ENCODE data around the gene ATP13A4. TPM values are rescaled to one million over a fixed set of nuclear protein-coding genes. Genes with fewer than 3 reads are reported as not detected.
A peak's percentile ranks its signal among the peaks of the same experiment; 100 is the strongest.

The ATP13A4 gene
- total RNA-seq, 1 donor from 2014 or later = 1.2 TPM

DNA sequence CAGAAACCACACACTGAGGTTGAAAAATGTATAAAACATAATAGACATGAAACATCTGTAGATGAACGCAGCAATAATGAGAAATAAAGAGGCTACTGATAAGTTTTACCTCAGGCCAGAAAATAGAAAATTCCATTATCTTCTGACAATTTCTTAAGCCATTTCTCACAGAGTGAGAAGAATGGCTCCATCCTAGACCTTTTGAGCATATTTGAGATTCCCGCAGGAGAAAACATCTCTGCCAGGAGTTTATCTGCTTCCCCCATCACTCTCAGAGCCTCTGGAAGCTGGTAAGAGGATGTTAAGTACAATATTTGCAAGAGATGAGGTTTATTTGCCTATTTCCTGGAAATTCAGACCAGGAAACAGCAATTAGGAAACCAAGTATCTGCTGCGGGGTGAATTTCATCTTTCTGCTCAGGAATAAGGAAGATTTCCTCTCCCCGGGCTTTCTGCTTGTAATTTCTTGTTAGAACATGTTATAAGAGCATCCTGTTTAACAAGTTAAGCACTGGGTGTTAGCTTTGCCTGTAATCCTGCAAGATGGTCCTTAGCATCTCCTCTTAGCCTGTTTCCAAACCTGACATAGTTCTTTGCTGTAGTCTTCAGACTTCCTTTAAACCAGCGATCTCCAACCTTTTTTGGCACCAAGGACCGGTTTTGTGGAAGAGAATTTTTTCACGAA is 54.8 kb downstream of the ATP13A4 start:
- ATAC-seq (no peak), DNase-seq (ENCODE audit: low spot score) (no peak)

DNA sequence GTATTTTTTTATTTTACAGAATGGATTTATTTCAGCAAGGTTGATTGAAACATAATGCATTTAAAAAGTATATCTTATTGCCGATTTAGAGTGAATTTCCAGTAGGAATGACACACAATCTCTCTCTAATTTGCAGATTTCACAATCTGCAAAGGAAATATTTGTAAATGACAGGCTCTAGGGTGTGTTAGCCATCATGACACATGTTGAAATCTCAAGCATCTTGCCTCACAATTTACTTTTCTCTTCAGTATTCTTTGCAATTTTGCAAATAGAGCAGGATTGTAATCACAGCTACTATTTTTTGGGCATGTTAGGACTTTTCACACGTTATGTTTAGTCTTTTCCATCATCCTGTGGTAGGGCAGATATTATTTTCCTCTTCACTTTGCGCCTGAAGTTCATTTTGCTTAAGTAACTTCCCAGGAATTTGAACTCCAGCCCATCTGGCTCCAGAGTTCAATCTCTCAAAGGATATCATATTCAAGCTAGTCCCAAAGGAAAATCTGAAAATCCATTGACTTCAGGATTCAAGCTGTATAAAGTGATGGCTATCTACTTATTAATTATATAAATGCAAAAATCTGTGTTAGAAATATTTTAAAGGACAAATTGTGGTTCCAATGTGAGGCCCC is 55.4 kb downstream of the ATP13A4 start:
- ATAC-seq = peak; percentile 51
- DNase-seq (ENCODE audit: low spot score) = no peak

DNA sequence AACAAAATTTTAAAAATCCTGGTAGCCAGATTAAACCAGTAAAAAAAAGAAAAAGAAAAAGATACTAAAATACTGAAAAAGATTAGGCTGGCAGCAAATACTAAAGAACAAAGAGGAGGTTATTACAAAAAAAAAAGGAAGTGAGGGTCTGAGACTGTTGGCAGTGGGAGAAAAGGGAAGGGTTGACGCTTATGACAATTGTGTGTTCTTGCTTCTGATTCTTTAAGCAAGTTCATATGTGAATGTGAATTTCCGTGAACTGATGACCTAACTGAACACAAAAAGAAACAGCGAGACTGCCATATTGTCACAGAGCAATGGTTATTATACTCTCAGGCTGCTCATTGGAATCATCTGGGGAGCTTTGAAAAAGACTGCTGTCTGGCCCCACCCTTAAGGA is 56.5 kb downstream of the ATP13A4 start:
- ATAC-seq = no peak
- no peak for DNase-seq (ENCODE audit: low spot score)

DNA sequence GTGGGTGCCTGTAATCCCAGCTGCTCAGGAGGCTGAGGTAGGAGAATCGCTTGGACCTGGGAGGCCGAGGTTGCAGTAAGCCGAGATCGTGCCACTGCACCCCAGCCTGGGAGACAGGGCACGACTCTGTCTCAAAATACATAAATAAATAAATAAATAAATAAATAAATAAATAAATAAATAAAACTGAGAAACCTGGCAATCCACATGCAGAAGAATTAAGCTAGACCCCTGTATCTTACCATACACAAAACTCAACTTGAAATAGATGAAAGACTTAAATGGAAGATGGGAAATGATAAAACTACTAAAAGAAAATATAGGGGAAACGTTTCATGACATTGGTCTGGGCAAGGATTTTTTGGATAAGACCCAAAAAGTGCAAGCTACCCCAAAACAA is 58.0 kb downstream of the ATP13A4 start:
- DNase-seq (ENCODE audit: low spot score) (no peak), ATAC-seq (no peak)

DNA sequence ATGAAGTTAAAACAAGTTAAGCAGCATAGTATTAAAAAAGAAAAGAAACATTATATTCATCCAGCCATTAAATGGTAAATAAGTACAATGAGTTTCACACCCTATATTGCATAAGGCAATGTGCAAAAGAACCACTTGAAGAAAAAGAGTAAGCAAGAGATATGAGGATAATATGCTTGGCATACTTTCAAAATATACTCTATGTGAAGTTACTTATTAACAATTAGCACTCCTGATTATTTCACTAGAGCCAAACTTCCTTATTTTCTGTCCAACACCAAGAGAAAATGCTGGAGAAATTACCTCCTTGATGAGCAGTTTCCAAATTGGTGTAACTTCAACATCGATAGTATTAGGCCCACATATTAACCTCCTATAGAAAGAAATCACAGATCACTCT is 63.7 kb downstream of the ATP13A4 start:
- ATAC-seq (no peak), DNase-seq (ENCODE audit: low spot score) (no peak)

DNA sequence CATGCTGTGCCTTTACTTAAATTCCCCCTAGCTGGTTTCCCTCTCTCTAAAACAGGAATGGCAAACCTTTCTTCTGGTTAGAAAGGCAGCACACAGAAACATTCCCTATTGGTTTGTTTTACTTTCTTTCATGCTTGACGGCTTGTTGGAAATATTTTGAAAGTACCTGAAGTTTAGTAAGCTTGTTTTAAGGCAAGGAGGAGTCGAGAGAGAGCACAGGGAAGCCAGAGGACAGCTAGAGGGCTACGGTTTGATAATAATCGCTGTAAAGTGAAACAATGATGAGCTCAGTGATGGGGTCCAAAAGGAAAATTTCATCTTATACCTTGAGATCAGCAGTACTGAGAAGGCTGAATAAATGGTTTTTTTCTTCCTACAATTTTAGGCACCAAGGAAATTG is 64.1 kb downstream of the ATP13A4 start:
- DNase-seq (ENCODE audit: low spot score) (no peak), ATAC-seq (no peak)

DNA sequence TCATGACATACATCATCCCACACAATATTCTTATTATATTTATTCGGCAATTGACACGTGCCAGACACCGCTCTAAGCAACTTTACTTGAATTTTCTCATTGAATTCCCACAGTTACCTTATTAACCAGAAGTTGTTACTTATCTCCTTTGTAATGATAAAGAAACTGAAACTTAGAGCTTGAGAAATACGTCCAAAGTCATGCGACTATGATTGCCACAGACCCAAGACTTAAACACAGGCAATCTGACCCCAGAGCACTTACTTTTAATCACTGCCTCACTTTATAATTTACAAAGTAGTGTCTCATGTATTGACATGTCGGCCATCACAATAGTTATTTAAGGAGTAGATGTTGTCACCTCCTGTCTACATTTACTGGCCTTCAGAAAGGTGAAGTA is 64.7 kb downstream of the ATP13A4 start:
- no peak for DNase-seq (ENCODE audit: low spot score)

DNA sequence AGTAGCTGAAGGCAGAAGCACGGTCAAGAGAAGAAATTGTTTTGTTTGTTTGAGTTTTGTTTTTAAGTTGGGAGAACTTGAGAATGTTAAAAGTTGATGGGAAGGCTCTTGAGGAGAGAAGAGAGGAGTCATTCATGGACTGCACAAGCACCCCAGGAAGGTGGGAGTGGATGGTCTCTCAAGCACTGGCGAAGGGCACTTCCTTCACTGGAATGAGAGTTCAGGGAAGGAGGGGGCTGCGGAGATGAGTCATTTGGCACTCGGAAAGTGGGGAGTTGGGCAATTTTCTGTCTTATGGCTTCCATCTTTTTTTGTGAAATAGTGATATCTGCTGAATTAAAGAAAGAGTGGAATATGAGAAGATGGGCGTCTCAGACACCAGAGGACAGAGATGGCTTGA is 66.0 kb downstream of the ATP13A4 start:
- no peak for DNase-seq (ENCODE audit: low spot score)
- ATAC-seq = no peak

More for the DNA sequence above, 64.7 kb downstream of the ATP13A4 start:
- ATAC-seq = no peak

DNA sequence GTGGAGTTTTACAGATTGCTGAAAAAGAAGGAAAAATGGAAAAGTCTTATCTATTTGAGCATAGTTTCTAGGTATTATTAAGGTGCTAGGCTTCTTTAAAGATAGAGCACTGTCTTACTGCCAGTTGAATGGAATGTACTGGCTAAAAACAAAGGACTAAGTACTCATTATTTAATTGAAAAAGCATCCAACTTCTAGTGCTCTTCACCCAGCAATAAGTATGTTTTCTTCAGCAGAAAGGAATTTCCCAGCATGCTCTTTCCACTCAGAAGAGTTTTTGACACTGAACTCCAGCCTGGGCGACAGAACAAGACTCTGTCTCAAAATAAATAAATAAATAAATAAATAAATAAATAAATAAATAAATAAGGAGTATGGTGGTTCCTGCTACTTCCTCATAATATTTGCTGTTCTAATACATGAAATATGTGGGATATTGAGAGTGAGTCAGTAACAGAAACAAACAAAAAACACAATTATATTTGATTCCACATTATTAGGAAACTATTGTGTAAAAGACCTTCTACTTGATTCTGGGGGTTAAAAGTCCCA is 70.6 kb downstream of the ATP13A4 start:
- DNase-seq (ENCODE audit: low spot score) (no peak), ATAC-seq (no peak)

DNA sequence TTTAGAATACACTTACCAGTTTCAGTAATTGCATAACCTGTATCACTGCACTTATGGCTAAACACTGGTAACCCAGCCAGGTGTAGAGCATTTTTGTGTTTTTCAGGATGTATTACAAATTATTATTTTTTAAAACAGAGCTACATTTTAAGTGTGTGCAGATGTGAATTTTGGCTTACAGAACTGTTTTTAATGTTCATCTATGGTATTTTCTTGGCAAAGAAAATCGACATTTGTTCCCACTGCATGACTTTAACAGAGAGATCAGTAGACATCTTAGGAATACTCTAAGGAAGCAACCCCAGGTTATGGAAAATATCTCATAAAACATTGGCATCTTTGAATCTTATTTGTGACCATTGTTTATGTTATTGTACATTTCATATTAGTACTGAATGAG is 73.3 kb downstream of the ATP13A4 start:
- no peak for DNase-seq (ENCODE audit: low spot score)
- ATAC-seq = no peak

DNA sequence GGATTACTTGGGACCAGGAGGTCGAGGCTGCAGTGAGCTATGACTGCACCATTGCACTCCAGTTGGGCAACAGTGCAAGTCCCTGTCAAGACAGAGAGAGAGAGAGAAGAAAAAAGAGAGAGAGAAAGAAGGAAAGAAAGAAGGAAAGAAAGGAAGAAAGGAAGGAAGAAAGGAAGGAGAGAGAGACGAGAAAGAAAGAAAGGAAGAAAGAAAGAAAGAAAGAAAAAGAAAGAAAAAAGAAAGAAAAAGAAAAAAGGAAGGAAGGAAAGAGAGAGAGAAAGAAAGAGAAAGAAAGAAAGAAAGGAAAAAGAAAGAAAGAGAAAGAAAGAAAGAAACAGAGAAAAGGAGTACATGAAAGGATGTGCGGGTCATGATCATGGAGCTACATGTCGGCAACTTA is 80.2 kb downstream of the ATP13A4 start:
- ATAC-seq (no peak), DNase-seq (ENCODE audit: low spot score) (no peak)

DNA sequence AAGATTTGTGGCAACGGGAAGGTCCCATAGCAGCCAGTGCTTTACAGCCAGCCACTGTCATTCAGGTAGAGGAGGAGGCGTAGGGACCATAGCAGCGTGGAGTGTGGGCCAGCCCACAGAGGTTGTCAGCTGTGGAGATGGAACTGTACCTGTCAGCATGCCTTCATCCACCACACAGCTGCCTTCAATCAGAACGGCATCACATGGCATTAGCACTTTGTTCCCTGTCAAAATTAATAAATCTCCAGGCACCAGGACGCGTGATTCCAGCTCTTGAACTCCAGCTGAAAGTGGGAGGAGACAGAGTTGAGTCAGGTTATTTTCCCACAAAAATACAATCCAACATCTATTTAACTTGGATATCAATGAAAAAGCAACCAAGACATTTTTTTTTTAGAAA is 84.0 kb downstream of the ATP13A4 start:
- no peak for DNase-seq (ENCODE audit: low spot score)
- ATAC-seq = no peak

DNA sequence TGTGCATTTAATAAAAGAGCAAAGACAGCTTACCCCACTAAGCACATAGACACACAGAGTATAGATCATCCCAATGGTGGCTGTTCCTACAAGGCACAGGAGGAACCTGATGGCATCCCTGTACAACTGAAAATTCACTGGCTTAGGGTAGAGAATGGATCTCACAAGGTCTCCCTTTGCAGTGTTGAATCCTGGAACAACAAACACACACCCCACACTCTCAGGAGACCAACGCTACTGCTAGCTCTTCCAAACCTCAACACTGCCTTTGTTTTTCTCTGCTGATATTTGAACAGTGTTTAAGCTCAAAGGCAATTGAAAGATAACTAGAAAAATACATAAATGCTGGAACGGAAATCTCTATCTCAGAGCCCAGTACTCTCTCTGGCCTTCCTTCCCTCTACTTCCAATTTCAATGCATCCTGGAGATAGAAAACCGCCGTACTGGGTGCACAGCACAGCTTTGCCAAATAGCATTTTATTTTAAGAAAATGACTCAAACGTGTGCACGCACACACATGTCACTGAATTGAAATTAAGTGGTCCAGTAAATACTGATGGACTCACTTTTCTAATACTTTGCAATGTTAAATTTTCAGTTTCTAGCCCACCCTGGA is 88.6 kb downstream of the ATP13A4 start:
- peak; percentile 29 for ATAC-seq

DNA sequence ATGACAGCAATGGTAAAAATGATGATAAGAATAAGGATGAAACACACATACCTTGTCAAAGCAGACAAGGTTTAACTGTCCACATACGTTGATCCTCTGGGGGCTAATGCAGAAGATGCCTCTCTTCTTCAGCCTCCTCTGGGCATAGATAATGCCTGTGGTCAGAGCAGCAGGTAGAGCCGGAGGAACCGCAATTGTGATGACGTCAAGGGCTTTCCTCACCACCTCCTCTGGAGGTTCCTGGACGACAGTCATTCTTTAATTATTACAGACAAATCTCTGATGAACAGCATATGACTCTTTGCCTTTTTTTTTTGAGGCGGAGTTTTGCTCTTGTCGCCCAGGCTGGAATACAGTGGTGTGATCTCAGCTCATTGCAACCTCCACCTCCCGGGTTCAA is 89.8 kb downstream of the ATP13A4 start:
- no peak for ATAC-seq

More for the DNA sequence above, 88.6 kb downstream of the ATP13A4 start:
- DNase-seq (ENCODE audit: low spot score) = no peak

DNA sequence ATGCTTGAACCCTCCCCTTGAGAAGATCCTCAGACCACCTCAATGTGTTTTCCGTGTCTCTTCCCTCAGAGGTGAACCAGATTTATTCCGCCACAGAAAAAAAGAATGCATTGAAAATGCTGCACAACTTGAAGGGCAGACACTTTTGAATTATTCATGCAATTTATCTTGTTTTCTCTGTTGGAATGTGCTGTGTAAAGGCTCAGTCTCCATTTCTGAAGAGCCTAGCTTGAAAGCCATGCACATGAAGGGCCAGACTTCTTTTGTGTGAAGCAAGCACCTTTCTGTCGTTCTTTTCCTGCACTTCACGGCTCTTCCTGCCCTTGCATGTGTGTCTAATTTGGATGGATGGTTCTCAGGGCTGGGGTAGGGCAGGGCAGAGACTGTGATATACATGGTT is 97.2 kb downstream of the ATP13A4 start:
- no peak for DNase-seq (ENCODE audit: low spot score)
- no peak for ATAC-seq

More for the DNA sequence above, 89.8 kb downstream of the ATP13A4 start:
- no peak for DNase-seq (ENCODE audit: low spot score)

DNA sequence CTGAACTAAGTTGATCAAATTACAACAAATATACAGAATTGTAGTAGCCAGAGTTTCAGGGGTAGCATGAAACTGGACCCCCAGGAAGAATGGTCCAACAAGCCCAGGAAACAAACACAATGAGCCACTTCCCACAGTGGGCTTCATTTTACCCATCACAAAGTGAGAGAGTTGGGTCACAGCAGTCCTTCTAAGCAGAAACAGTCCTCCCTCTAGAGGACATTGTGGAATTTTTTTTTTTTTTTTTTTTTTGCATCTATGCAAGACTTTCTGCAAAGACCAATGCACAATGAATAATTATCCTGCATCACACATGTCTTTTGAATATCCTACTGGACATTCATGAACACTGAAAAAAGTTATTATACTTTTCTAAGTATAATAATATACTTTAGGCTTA is 102.4 kb downstream of the ATP13A4 start:
- ATAC-seq (no peak), DNase-seq (ENCODE audit: low spot score) (no peak)

DNA sequence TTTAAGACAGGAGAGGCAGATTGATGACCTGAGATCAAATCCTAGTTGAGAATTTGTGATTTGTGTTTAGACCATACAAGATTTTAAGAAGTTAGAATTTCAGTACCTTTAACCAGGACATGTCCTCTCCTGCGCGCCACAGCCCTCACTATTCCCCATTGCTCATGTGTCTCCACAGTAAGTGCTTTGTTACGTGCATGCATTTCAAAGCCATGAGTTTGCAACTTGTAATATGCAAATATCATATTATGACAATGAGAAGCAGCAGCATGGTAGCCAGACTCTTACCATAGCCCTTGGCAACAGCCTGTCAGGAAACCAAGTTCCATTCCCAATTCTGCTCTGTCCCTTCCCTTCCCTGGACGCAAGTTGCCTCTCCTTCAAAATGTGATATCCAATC is 102.8 kb downstream of the ATP13A4 start:
- no peak for DNase-seq (ENCODE audit: low spot score)
- no peak for ATAC-seq

DNA sequence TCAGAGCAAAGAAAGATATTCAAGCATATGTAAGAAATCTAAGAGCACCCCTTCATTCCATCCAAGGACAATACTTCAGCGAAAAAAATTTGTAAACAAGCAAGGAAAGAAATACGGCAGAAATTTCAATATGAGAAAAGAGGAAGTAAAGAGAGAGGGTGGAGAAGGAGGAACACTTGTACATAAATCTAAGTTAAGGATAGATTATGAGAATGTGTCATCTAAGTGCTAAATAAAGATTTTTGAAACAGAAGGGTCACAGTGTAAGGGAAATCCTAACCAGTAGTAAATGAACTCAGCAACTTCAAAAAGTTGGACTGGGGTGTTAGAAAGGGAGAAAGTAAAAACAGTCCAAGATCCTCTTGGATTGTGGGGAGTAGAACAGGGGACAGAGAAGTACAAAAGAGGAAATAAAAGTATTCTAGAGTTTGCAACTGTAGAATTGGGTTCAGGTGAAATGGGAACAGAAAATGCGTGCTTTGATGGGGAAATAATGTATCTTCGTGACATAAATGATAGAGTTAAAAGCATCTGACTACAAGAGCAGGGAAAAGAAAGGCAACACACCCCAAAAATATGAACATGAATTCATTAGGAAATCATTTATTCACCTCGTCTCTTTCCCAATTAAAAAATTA is 107.6 kb downstream of the ATP13A4 start:
- DNase-seq (ENCODE audit: low spot score) = no peak
- ATAC-seq = no peak

DNA sequence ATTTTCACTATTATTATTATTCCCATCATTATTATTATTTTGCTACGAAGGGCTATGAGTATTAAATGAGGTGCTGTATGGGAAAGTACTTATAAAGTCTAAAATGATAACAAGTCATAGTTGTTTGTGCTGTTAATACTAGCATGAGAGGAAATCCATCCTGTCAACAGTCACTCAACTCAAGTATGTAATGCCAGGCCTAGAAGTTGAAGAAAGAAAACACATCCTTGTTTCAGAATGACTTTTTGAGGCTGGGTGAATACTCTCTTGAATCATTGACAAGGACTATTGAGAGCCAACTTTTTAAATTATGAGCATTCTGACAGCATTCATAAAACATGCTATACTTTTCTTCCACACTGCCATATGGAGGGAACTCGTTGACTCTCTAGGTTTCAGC is 115.3 kb downstream of the ATP13A4 start:
- ATAC-seq = no peak

DNA sequence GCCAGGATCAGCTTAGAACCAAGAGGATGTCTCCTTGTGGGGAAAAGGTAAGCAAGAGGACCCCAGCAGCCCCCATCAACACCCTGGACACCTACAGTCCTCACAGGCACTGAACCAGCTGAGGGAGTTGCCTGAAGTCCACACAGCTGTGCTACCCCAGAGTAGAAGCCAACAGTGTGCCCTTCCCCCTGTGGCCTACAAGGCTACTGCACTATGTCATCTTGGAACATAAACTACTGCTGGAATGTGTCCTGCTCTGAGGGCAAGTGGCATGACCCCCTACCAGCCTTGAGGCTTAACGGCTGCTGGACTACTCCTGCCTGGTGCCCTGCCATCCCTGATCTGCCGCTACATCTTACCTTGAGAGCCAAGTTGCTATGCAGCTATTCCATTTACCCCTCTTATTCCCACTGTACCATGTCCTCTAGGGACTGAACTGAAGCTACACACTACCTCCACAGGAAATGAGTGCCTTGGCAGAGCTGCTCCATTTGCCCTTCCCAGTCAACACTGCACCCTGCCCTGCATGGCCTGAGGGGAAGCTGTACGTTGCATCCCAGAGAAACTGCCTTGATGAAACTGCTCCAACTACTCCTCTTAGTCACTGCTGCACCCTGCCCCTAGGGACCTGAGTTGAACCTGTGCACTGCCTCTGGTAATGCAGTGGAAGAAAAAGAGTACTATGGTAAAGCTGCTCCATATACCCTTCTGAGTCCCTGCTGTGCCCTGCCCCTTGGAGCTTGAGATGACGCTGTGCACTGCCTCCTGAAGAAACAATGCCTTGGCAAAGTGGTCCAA is 135.9 kb downstream of the ATP13A4 start:
- DNase-seq (ENCODE audit: low spot score) = no peak
- no peak for ATAC-seq

More for the DNA sequence above, 115.3 kb downstream of the ATP13A4 start:
- DNase-seq (ENCODE audit: low spot score) = no peak

DNA sequence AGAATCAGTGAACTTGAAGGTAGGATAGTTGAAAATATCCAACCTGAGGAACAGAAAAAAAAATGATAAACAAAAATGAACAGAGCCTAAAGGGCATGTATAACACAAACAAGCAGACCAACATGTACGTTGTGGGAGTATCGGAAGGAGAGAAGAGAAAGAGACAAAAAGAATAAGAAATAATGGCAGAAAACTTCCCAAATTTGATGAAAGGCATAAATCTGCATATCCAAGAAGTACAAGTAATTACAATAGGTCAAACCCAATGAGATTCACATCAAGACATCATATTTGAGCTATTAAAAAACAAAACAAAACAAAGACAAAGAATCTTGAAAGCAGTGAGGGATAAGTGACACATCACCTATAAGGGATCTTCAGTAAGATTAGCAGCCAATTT is 138.1 kb downstream of the ATP13A4 start:
- DNase-seq (ENCODE audit: low spot score) (no peak), ATAC-seq (no peak)
